OCI-LY3 (cell line): ENCODE results near the gene C17orf100.

Experiments used
- CTCF ChIP-seq: fragments of 200-600, 300-600 bp; sonication (generic); IDR thresholded peaks from 2 replicates; pipeline ENCODE4 v1.5.1; 2014; ENCODE audit warnings: antibody characterized with exemption, low read length, low read depth
- EZH2phosphoT487 ChIP-seq: fragments of 200-600 bp; shearing (Covaris generic); IDR thresholded peaks from 2 replicates; pipeline ENCODE4 v1.6.1; 2018; ENCODE audit warnings: antibody characterized with exemption, mixed run types, low read depth

DNA sequence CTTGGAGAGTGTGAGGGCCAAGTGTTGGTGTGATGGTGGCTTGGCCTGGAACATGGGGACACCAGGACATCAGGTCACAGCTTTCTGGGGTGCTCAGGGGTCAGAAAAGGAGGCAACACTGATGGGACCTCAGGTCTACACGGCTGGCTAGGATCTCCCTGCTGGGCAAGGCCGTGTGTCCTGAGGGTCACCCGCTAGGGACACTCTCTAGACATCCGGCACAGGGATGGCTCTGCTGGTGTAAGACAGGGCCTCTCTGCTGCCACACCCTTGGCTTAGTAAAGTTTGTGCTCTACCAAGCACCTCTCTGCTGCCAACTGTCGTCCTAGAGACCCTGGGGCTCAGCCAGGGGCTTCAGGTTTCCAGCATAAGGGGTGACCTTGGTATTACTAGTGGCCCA, 45.3 kb downstream of the C17orf100 start:
- TF ChIP-seq CTCF (no peak), EZH2phosphoT487 (no peak)
